ENCODE results near the gene MT4. TPM values are rescaled to one million over a fixed set of nuclear protein-coding genes. Genes with fewer than 3 reads are reported as not detected.

The MT4 gene
- total RNA-seq, 1 donor from 2014 or later = not detected

- FAIRE-seq (no peak), DNase-seq (ENCODE audit: low read depth) (peak; percentile 62)
- Histone ChIP-seq H3K36me3 (ENCODE audit: control insufficient read depth, insufficient read depth, low read length) (no peaks in the 10 kb centered on the region), H3K27me3 (ENCODE audit: control insufficient read depth, insufficient read depth, low read length) (no peaks in the 10 kb centered on the region), H3K4me3 (ENCODE audit: low read depth, low read length) (no peak overlapping the region)
- TF ChIP-seq CTCF (IDR thresholded peaks at IDR 0.05; ENCODE audit: insufficient read depth, low read length, severe bottlenecking) = peak; percentile 66
Observed at GRCh38 chr16:56600398-56600999, 35.6 kb downstream of the MT4 start.

- no peaks in the 10 kb centered on the region for H3K36me3 ChIP-seq (ENCODE audit: control insufficient read depth, insufficient read depth, low read length)
- DNase-seq (ENCODE audit: low read depth) (no peak), FAIRE-seq (no peak)
- H3K27me3 ChIP-seq (ENCODE audit: control insufficient read depth, insufficient read depth, low read length) = no peaks in the 10 kb centered on the region
- TF ChIP-seq CTCF (IDR thresholded peaks at IDR 0.05; ENCODE audit: insufficient read depth, low read length, severe bottlenecking) = no peak
- no peak overlapping the region for H3K4me3 ChIP-seq (ENCODE audit: low read depth, low read length)
Observed at GRCh38 chr16:56601325-56601724, 36.5 kb downstream of the MT4 start.

GRCh38 chr16:56603589-56603988 is 38.7 kb downstream of the MT4 start:
- Histone ChIP-seq H3K27me3 (ENCODE audit: control insufficient read depth, insufficient read depth, low read length) (no peaks in the 10 kb centered on the region), H3K36me3 (ENCODE audit: control insufficient read depth, insufficient read depth, low read length) (no peaks in the 10 kb centered on the region), H3K4me3 (ENCODE audit: low read depth, low read length) (no peak overlapping the region)
- peak; percentile 47 for DNase-seq (ENCODE audit: low read depth)
- no peak for FAIRE-seq
- peak; percentile 65 for TF ChIP-seq CTCF (IDR thresholded peaks at IDR 0.05; ENCODE audit: insufficient read depth, low read length, severe bottlenecking)

DNA sequence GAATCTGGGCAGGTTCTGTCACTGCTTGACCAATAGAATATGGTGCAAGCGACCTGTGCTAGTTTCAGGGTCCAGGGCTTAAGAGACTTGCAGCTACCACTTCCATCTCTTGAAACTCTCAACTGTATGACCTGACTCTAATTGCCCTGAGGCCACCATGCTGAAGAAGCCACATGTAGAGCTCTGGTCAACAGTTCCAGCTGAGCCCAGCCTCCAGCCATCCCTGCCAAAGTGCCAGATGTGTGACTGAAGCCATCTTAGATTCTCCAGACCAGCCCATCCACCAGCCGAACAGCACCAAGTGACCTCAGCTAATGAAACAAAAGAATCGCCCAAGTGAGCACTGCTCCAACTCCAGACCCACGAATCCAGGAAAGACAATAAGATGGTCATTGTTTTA is 40.1 kb downstream of the MT4 start:
- no peak for FAIRE-seq
- no peaks in the 10 kb centered on the region for H3K27me3 ChIP-seq (ENCODE audit: control insufficient read depth, insufficient read depth, low read length)
- no peaks in the 10 kb centered on the region for H3K36me3 ChIP-seq (ENCODE audit: control insufficient read depth, insufficient read depth, low read length)
- no peak overlapping the region for H3K4me3 ChIP-seq (ENCODE audit: low read depth, low read length)
- no peak for DNase-seq (ENCODE audit: low read depth)
- no peak for TF ChIP-seq CTCF (IDR thresholded peaks at IDR 0.05; ENCODE audit: insufficient read depth, low read length, severe bottlenecking)

- Histone ChIP-seq H3K27me3 (ENCODE audit: control insufficient read depth, insufficient read depth, low read length) (no peaks in the 10 kb centered on the region), H3K36me3 (ENCODE audit: control insufficient read depth, insufficient read depth, low read length) (no peaks in the 10 kb centered on the region), H3K4me3 (ENCODE audit: low read depth, low read length) (no peak overlapping the region)
- TF ChIP-seq CTCF (IDR thresholded peaks at IDR 0.05; ENCODE audit: insufficient read depth, low read length, severe bottlenecking) = no peak
- FAIRE-seq = no peak
- no peak for DNase-seq (ENCODE audit: low read depth)
Observed at GRCh38 chr16:56605475-56605874, 40.6 kb downstream of the MT4 start.

DNA sequence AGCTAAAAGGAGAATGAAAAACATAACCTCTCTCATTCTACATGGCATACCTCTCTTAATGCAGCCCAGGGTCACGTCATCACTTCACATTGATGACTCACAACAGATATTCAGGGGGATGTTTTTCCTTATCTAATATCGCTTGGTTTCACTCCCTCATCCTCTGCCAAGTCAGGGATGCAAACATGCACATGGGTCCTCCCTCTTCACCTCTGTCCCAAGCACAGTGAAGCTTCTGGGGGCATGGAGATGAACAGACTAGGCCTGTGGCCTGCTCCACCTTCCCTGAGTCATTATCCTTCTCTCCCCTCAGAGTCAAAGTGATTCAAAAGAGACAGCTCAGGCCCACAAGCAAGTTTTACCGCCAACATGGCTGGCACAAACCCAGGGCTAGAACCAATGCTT is 41.2 kb downstream of the MT4 start:
- DNase-seq (ENCODE audit: low read depth) = peak; percentile 90
- Histone ChIP-seq H3K4me3 (ENCODE audit: low read depth, low read length) (no peak overlapping the region), H3K36me3 (ENCODE audit: control insufficient read depth, insufficient read depth, low read length) (no peaks in the 10 kb centered on the region), H3K27me3 (ENCODE audit: control insufficient read depth, insufficient read depth, low read length) (no peaks in the 10 kb centered on the region)
- FAIRE-seq = no peak
- no peak for TF ChIP-seq CTCF (IDR thresholded peaks at IDR 0.05; ENCODE audit: insufficient read depth, low read length, severe bottlenecking)

Measured in bronchial epithelial cell (primary cell).